ENCODE data around the gene DAB1.

DAB1 gene

DNA sequence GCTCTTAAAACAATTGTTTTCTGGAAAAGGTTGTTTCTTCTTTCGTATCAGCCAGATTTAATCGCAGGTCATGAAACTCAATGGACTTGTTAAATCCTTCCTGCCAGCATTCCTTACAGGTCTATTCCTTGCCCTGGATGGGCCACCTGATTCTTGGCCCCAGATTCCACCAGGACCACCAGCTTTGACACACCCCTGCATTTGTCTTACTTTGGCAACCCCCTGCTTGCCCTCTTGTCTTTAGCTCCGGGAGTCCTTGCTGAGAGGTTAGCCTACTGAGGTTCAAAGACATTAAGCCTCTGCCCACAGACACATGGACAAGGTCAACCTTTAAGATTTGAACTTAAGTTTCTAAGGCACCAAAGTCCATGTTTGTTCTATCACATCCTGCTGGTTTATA is 27.1 kb upstream of the DAB1 start:
- TF ChIP-seq, protein P1, sequence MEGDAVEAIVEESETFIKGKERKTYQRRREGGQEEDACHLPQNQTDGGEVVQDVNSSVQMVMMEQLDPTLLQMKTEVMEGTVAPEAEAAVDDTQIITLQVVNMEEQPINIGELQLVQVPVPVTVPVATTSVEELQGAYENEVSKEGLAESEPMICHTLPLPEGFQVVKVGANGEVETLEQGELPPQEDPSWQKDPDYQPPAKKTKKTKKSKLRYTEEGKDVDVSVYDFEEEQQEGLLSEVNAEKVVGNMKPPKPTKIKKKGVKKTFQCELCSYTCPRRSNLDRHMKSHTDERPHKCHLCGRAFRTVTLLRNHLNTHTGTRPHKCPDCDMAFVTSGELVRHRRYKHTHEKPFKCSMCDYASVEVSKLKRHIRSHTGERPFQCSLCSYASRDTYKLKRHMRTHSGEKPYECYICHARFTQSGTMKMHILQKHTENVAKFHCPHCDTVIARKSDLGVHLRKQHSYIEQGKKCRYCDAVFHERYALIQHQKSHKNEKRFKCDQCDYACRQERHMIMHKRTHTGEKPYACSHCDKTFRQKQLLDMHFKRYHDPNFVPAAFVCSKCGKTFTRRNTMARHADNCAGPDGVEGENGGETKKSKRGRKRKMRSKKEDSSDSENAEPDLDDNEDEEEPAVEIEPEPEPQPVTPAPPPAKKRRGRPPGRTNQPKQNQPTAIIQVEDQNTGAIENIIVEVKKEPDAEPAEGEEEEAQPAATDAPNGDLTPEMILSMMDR (IDR thresholded peaks at IDR 0.05; ENCODE audit: insufficient read depth, low read length), result no peak
- TF ChIP-seq GABPA (IDR thresholded peaks at IDR 0.05; ENCODE audit: low read depth) (no peak), POLR2AphosphoS5 (IDR thresholded peaks at IDR 0.05; ENCODE audit: low read depth) (no peak), SPI1 (IDR thresholded peaks at IDR 0.05; ENCODE audit: borderline replicate concordance, low read depth) (no peak)
- TF ChIP-seq, protein P2, sequence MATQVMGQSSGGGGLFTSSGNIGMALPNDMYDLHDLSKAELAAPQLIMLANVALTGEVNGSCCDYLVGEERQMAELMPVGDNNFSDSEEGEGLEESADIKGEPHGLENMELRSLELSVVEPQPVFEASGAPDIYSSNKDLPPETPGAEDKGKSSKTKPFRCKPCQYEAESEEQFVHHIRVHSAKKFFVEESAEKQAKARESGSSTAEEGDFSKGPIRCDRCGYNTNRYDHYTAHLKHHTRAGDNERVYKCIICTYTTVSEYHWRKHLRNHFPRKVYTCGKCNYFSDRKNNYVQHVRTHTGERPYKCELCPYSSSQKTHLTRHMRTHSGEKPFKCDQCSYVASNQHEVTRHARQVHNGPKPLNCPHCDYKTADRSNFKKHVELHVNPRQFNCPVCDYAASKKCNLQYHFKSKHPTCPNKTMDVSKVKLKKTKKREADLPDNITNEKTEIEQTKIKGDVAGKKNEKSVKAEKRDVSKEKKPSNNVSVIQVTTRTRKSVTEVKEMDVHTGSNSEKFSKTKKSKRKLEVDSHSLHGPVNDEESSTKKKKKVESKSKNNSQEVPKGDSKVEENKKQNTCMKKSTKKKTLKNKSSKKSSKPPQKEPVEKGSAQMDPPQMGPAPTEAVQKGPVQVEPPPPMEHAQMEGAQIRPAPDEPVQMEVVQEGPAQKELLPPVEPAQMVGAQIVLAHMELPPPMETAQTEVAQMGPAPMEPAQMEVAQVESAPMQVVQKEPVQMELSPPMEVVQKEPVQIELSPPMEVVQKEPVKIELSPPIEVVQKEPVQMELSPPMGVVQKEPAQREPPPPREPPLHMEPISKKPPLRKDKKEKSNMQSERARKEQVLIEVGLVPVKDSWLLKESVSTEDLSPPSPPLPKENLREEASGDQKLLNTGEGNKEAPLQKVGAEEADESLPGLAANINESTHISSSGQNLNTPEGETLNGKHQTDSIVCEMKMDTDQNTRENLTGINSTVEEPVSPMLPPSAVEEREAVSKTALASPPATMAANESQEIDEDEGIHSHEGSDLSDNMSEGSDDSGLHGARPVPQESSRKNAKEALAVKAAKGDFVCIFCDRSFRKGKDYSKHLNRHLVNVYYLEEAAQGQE (IDR thresholded peaks at IDR 0.05; ENCODE audit: insufficient replicate concordance, low read depth), result no peak
- Histone ChIP-seq H3K27me3 (ENCODE audit: insufficient read depth, poor library complexity, severe bottlenecking) (no peaks in the 10 kb centered on the region), H3K27ac (replicated peaks) (no peak overlapping the region), H3K4me3 (replicated peaks; ENCODE audit: insufficient read depth, low read length) (no peak overlapping the region)
- no peak for DNase-seq (ENCODE audit: low read depth in 1 of 2, low spot score in 1 of 2)

DNA sequence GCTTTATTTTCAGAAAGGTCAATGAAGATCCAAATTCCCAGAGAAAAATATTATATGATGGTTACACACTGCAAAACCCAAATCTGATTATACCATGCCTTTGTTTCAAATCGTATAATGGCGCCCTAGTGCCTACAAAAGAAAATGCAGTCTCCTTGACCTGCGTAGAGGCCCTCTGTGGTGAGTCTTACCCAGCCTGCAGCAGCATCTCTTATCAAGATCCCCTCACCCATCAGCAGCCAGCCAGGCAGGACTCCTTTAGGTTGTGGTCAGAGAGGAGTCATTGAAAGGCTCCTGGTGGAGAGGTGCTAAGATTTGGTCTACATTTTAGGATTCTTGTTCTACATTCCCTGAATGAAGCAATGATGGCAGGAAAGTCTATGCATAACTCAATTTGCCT is 23.7 kb upstream of the DAB1 start:
- TF ChIP-seq, protein P1 (IDR thresholded peaks at IDR 0.05; ENCODE audit: insufficient read depth, low read length), result no peak
- TF ChIP-seq, protein P2 (IDR thresholded peaks at IDR 0.05; ENCODE audit: insufficient replicate concordance, low read depth), result no peak
- TF ChIP-seq POLR2AphosphoS5 (IDR thresholded peaks at IDR 0.05; ENCODE audit: low read depth) (no peak), SPI1 (IDR thresholded peaks at IDR 0.05; ENCODE audit: borderline replicate concordance, low read depth) (no peak), GABPA (IDR thresholded peaks at IDR 0.05; ENCODE audit: low read depth) (no peak)
- no peak for DNase-seq (ENCODE audit: low read depth in 1 of 2, low spot score in 1 of 2)
- Histone ChIP-seq H3K4me3 (replicated peaks; ENCODE audit: insufficient read depth, low read length) (no peak overlapping the region), H3K27me3 (ENCODE audit: insufficient read depth, poor library complexity, severe bottlenecking) (no peaks in the 10 kb centered on the region), H3K27ac (replicated peaks) (no peak overlapping the region)

DNA sequence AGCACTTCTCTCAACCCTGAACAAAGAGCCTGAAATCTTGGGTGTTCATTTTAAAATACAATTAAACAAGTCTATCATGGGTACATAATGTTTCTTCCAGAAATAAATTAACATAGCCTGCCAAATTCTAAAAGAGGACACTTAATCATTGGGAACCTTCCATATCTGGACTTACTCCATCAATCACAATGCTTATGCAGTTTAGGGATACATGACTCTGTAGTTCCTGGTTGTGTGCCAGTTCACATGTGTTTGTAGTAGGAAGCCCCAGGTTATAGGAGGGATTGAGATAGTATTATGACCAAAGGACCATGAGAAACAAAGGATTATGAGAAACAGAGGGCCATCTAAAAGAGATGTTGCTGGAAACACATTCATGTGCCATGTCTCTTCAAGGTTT is 19.1 kb upstream of the DAB1 start:
- TF ChIP-seq SPI1 (IDR thresholded peaks at IDR 0.05; ENCODE audit: borderline replicate concordance, low read depth) (no peak), GABPA (IDR thresholded peaks at IDR 0.05; ENCODE audit: low read depth) (no peak), POLR2AphosphoS5 (IDR thresholded peaks at IDR 0.05; ENCODE audit: low read depth) (no peak)
- TF ChIP-seq, protein P2 (IDR thresholded peaks at IDR 0.05; ENCODE audit: insufficient replicate concordance, low read depth), result no peak
- TF ChIP-seq, protein P1 (IDR thresholded peaks at IDR 0.05; ENCODE audit: insufficient read depth, low read length), result no peak
- DNase-seq (ENCODE audit: low read depth in 1 of 2, low spot score in 1 of 2), result no peak
- Histone ChIP-seq H3K27me3 (ENCODE audit: insufficient read depth, poor library complexity, severe bottlenecking) (no peaks in the 10 kb centered on the region), H3K27ac (replicated peaks) (no peak overlapping the region), H3K4me3 (replicated peaks; ENCODE audit: insufficient read depth, low read length) (no peak overlapping the region)

All from HL-60 (cell line).